ENCODE measurements around the gene NME4.
"Not testable (repeated sequence)": the region's sequence is repeated elsewhere in the genome, so short reads cannot be mapped to it uniquely, and the experiment has no call there.

Gene NME4

GRCh38 chr16:397135-397661 lies at the start of gene NME4:
NME4 (plus strand) TSS chr16:397199; CDS start chr16:397223, 24 bp downstream.
- peak in 1 of 4 experiments; percentile 18 for DNase-seq

- no peak for DNase-seq
These were observed 49.8 kb upstream of the NME4 start for GRCh38 chr16:347203-347602.

GRCh38 chr16:348495-348894 lies 48.5 kb upstream of the NME4 start:
- DNase-seq: not testable (repeated sequence)

- DNase-seq: no peak
These were observed 47.8 kb upstream of the NME4 start for GRCh38 chr16:349211-349610.

- DNase-seq: no peak
These were observed 46.8 kb upstream of the NME4 start for GRCh38 chr16:350203-350602.

GRCh38 chr16:351804-352520 lies 45.0 kb upstream of the NME4 start:
- DNase-seq: peak in 1 of 4 experiments; percentile 49

- peak; percentile 99 to 100 (median 100) for DNase-seq
These were observed 44.2 kb upstream of the NME4 start, which contains the start of gene AXIN1 for GRCh38 chr16:352547-353403. AXIN1 (minus strand) TSS chr16:352723; CDS start chr16:347025, 5,698 bp downstream.

- no peak for DNase-seq
These were observed 43.4 kb upstream of the NME4 start for GRCh38 chr16:353404-354290.

GRCh38 chr16:354291-354881 lies 42.6 kb upstream of the NME4 start:
- no peak for DNase-seq

GRCh38 chr16:354971-355461 lies 42.0 kb upstream of the NME4 start:
- peak in 1 of 4 experiments; percentile 38 for DNase-seq

GRCh38 chr16:356741-357140 lies 40.3 kb upstream of the NME4 start:
- no peak for DNase-seq

- no peak for DNase-seq
These were observed 37.8 kb upstream of the NME4 start for GRCh38 chr16:359067-359763.

- no peak for DNase-seq
These were observed 36.9 kb upstream of the NME4 start for GRCh38 chr16:359871-360697.

- DNase-seq: no peak
These were observed 36.2 kb upstream of the NME4 start for GRCh38 chr16:360698-361336.

- DNase-seq: no peak
These were observed 35.6 kb upstream of the NME4 start for GRCh38 chr16:361341-361871.

GRCh38 chr16:361872-362701 lies 34.9 kb upstream of the NME4 start:
- DNase-seq: peak; percentile 31 to 71 (median 42)

- DNase-seq: not testable (repeated sequence)
These were observed 34.3 kb upstream of the NME4 start for GRCh38 chr16:362702-362999.

- no peak for DNase-seq
These were observed 33.8 kb upstream of the NME4 start for GRCh38 chr16:363110-363765.
